Measurements from ENCODE around the gene KTN1.

DNA sequence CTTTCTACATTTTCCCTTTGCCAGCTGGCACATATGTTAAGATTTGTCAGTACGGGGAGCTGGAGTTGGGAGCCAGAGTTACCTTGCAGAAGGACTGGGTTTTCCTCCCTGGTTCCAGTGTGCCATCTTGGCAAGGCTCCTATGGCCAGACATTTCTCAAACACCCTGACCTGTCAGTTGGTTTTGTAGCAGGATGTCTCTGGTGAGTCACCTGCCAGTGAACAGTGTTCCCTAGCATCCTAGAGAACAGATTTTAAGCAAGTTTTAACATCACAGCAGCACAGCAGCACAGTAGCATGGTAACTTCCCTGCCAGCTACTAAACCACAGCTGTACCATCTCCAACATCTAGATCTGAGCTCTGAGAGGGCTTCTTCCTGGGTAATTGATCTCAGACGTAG, 26.2 kb upstream of the KTN1 start:
- TF ChIP-seq POLR2A (IDR thresholded peaks at IDR 0.05) (no peak), CTCF (IDR thresholded peaks at IDR 0.05) (no peak), POLR2AphosphoS5 (IDR thresholded peaks at IDR 0.05) (no peak)

Measured in breast epithelium (tissue), 3 donors.